ENCODE results near the gene CT47C1.

CT47C1 gene

DNA sequence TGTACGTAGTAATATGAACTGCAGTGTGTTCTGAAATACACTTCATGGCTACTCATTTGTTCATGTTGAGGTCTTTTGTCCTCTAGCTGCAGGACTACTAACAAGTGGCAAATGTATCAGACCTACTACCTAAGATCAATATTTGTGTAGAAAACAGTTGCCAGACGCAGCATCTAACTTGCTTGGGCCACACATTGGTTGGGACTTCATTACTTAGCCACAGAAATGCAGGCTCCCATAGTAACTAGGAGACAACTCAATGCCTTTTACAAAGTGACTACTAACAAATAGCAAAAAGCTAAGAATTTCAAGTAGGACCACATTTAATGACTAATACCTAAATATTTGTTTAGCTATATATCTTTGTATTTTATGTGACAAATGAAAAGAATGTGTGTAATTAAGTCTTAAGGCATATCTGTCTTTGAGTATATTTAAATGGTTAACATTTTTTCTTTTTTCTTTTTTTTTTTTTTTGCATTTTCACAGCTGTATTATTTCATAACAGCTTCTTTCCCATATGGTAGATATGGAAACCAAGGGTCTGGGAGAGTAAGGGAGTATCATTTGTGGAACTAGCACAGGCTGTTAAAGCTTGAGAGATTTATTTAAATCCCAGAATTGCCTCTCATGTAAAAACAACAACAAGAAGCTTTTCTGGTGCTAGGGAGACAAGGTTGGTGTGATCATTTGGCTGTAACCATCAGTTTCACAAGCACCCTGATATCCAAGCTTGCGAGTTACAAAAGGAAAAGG is 2.7 kb downstream of the CT47C1 start:
- no peak for DNase-seq

GRCh38 chrX:119082278-119082677 is 9.5 kb downstream of the CT47C1 start:
- DNase-seq, result no peak

GRCh38 chrX:119084766-119085165 is 12.0 kb downstream of the CT47C1 start:
- DNase-seq, result no peak

DNA sequence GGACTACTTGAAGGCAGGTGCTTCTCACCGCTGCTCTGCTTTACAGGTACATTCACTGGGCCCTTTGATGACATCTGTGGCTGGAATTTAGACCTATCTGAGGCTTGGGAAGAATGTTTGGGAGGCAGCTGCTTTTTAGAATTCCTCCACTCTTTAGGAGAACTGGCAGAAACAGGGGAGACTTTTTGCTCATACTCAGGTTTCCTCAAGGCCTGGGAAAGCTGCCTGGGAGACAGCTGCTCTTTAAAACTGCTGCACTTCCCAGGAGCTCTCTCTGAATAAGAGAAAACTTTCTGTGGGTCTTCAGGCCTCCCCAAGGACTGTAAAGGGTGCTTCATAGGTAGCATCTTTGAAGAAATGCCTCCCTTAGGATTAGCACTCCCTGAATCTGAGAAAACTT is 14.3 kb downstream of the CT47C1 start:
- DNase-seq, result no peak

DNA sequence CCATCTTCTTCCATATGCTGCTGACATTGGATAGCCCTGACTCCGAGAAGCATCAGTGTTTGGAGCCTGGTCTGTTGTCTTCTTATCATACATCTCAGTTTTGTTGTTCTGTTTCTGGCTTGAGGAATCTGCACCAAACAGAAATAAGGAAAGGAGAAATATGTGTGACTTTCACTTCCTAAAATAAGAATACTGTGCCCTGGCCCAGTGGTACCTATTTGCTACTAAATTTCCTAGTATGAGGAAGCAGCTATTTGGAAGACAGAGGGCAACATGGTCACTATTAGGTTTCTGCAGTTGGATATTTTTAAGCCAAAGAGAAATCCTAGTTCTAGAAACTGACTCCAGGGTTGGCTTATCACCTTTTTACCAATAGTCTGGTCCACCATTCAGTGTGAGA is 16.8 kb downstream of the CT47C1 start:
- DNase-seq, result no peak

GRCh38 chrX:119090627-119091026 is 17.8 kb downstream of the CT47C1 start:
- no peak for DNase-seq

GRCh38 chrX:119093991-119094735 is 21.4 kb downstream of the CT47C1 start:
- DNase-seq, result no peak

GRCh38 chrX:119094819-119095218 is 22.0 kb downstream of the CT47C1 start:
- DNase-seq, result no peak

- DNase-seq, result no peak
These were observed 23.1 kb downstream of the CT47C1 start for GRCh38 chrX:119095936-119096335.

DNA sequence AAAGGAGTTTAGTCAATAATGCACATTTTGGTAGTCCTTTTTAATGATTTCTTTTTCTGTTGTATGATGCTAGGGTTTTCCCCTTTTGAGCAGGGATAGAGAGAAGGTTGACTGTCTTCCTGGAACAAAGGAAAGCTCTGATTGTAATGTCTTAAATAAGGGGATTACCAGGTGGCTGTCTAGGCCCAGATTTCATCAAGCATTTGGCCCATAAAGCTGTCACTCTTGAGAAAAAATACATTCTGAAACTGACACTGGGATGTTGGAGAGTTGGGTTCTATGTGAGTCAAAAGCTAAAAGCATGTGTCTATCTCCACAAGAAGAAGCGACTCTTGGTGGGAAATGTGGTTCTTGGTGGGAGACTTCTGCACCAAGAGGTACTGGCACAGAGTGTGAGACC is 28.4 kb downstream of the CT47C1 start:
- DNase-seq, result no peak

- no peak for DNase-seq
These were observed 33.0 kb downstream of the CT47C1 start for GRCh38 chrX:119105826-119106225.

GRCh38 chrX:119107206-119107605 is 34.4 kb downstream of the CT47C1 start:
- DNase-seq, result no peak

GRCh38 chrX:119118780-119119395 is 46.1 kb downstream of the CT47C1 start:
- peak; percentile 36 for DNase-seq

DNA sequence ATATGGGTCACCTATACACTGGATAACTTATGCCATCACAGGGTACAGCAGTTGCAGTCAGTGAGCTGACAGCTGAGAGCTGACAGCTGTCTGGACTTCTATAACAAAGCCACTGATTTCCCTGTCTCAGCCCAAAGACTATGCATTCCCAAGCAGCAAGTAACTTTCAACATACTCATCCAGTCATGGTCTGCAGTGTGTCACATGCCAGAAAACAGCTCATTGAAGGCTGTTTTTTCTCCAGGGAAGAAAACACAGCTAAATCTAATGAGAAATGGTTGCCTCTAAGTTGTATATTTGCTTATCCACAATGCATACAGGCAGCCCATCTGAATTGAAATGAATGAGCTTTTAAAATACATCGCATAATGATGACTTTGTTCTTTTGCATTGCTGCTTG is 48.5 kb downstream of the CT47C1 start:
- no peak for DNase-seq
